ENCODE results near the gene LEKR1.

LEKR1 gene

DNA sequence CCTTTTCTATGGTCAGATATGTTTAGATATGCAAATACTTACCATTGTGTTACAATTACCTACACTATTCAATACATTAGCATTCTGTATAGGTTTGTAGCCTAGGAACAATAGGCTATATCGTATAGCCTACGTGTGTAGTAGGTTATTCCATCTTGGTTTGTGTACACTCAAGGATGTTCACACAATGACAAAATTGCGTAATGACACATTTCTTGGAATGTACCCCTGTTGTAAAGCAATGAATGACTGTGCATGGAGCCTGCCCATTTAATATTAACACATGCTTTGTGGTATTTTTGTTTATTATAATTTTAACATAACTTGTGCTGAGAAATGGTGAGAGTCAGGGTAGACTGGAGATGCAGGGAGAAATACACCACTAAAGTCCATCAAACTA is 154.9 kb downstream of the LEKR1 start:
- TF ChIP-seq GLIS3 (CRISPR knock-in tag; IDR thresholded peaks at IDR 0.05) (no peak), TOX (CRISPR knock-in tag; IDR thresholded peaks at IDR 0.05; ENCODE audit: borderline replicate concordance) (no peak), ZNF70 (CRISPR knock-in tag; IDR thresholded peaks at IDR 0.05) (no peak), SNAI2 (CRISPR knock-in tag; IDR thresholded peaks at IDR 0.05) (no peak), ZNF8 (CRISPR knock-in tag; IDR thresholded peaks at IDR 0.05) (no peak), TCF4 (CRISPR knock-in tag; IDR thresholded peaks at IDR 0.05; ENCODE audit: borderline replicate concordance) (no peak)
- TF ChIP-seq, protein P1, sequence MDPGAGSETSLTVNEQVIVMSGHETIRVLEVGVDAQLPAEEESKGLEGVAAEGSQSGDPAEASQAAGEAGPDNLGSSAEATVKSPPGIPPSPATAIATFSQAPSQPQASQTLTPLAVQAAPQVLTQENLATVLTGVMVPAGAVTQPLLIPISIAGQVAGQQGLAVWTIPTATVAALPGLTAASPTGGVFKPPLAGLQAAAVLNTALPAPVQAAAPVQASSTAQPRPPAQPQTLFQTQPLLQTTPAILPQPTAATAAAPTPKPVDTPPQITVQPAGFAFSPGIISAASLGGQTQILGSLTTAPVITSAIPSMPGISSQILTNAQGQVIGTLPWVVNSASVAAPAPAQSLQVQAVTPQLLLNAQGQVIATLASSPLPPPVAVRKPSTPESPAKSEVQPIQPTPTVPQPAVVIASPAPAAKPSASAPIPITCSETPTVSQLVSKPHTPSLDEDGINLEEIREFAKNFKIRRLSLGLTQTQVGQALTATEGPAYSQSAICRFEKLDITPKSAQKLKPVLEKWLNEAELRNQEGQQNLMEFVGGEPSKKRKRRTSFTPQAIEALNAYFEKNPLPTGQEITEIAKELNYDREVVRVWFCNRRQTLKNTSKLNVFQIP (CRISPR knock-in tag; IDR thresholded peaks at IDR 0.05; ENCODE audit: borderline replicate concordance, low read depth): no peak
- ATAC-seq: no peak

DNA sequence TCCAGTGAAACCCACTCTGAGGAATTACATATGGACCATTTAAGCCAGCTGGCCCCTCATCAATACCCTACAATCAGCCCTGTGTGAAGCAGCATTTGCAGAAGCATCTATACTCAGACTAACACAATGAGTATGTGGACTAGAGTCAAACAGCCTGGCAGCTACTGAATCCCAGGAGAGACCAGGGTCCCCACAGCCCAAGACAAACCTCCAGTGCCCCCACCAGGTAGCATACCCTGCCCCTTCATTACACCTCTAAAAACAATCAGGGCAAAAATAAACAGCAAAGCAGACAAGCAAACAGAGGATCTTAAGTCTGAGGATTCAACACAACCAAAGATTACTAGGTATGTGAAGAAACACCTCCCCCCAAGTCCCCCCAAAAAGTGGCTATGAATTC is 157.4 kb downstream of the LEKR1 start:
- TF ChIP-seq CSDC2 (CRISPR knock-in tag; IDR thresholded peaks at IDR 0.05): no peak
- TF ChIP-seq, protein P2, sequence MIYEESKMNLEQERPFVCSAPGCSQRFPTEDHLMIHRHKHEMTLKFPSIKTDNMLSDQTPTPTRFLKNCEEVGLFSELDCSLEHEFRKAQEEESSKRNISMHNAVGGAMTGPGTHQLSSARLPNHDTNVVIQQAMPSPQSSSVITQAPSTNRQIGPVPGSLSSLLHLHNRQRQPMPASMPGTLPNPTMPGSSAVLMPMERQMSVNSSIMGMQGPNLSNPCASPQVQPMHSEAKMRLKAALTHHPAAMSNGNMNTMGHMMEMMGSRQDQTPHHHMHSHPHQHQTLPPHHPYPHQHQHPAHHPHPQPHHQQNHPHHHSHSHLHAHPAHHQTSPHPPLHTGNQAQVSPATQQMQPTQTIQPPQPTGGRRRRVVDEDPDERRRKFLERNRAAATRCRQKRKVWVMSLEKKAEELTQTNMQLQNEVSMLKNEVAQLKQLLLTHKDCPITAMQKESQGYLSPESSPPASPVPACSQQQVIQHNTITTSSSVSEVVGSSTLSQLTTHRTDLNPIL (CRISPR knock-in tag; IDR thresholded peaks at IDR 0.05; ENCODE audit: low read depth): no peak
- TF ChIP-seq ISL1 (CRISPR knock-in tag; IDR thresholded peaks at IDR 0.05): no peak
- TF ChIP-seq ZNF70 (CRISPR knock-in tag; IDR thresholded peaks at IDR 0.05): no peak
- TF ChIP-seq, protein P3, sequence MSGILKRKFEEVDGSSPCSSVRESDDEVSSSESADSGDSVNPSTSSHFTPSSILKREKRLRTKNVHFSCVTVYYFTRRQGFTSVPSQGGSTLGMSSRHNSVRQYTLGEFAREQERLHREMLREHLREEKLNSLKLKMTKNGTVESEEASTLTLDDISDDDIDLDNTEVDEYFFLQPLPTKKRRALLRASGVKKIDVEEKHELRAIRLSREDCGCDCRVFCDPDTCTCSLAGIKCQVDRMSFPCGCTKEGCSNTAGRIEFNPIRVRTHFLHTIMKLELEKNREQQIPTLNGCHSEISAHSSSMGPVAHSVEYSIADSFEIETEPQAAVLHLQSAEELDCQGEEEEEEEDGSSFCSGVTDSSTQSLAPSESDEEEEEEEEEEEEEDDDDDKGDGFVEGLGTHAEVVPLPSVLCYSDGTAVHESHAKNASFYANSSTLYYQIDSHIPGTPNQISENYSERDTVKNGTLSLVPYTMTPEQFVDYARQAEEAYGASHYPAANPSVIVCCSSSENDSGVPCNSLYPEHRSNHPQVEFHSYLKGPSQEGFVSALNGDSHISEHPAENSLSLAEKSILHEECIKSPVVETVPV (CRISPR knock-in tag; IDR thresholded peaks at IDR 0.05): no peak
- no peak for TF ChIP-seq TOX (CRISPR knock-in tag; IDR thresholded peaks at IDR 0.05; ENCODE audit: borderline replicate concordance)
- TF ChIP-seq PPARA (CRISPR knock-in tag; IDR thresholded peaks at IDR 0.05; ENCODE audit: borderline replicate concordance): no peak
- no peak for TF ChIP-seq SNAI2 (CRISPR knock-in tag; IDR thresholded peaks at IDR 0.05)
- TF ChIP-seq GLIS3 (CRISPR knock-in tag; IDR thresholded peaks at IDR 0.05): no peak
- TF ChIP-seq, protein P4, sequence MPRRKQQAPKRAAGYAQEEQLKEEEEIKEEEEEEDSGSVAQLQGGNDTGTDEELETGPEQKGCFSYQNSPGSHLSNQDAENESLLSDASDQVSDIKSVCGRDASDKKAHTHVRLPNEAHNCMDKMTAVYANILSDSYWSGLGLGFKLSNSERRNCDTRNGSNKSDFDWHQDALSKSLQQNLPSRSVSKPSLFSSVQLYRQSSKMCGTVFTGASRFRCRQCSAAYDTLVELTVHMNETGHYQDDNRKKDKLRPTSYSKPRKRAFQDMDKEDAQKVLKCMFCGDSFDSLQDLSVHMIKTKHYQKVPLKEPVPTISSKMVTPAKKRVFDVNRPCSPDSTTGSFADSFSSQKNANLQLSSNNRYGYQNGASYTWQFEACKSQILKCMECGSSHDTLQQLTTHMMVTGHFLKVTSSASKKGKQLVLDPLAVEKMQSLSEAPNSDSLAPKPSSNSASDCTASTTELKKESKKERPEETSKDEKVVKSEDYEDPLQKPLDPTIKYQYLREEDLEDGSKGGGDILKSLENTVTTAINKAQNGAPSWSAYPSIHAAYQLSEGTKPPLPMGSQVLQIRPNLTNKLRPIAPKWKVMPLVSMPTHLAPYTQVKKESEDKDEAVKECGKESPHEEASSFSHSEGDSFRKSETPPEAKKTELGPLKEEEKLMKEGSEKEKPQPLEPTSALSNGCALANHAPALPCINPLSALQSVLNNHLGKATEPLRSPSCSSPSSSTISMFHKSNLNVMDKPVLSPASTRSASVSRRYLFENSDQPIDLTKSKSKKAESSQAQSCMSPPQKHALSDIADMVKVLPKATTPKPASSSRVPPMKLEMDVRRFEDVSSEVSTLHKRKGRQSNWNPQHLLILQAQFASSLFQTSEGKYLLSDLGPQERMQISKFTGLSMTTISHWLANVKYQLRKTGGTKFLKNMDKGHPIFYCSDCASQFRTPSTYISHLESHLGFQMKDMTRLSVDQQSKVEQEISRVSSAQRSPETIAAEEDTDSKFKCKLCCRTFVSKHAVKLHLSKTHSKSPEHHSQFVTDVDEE (CRISPR knock-in tag; IDR thresholded peaks at IDR 0.05): no peak
- TF ChIP-seq, protein P1 (CRISPR knock-in tag; IDR thresholded peaks at IDR 0.05; ENCODE audit: borderline replicate concordance, low read depth): no peak
- TF ChIP-seq TCF4 (CRISPR knock-in tag; IDR thresholded peaks at IDR 0.05; ENCODE audit: borderline replicate concordance): no peak
- TF ChIP-seq ARNTL (CRISPR knock-in tag; IDR thresholded peaks at IDR 0.05; ENCODE audit: borderline replicate concordance, low read depth): no peak
- no peak for TF ChIP-seq ZNF565 (CRISPR knock-in tag; conservative IDR thresholded peaks at IDR 0.05; ENCODE audit: low read depth)
- ATAC-seq: no peak

DNA sequence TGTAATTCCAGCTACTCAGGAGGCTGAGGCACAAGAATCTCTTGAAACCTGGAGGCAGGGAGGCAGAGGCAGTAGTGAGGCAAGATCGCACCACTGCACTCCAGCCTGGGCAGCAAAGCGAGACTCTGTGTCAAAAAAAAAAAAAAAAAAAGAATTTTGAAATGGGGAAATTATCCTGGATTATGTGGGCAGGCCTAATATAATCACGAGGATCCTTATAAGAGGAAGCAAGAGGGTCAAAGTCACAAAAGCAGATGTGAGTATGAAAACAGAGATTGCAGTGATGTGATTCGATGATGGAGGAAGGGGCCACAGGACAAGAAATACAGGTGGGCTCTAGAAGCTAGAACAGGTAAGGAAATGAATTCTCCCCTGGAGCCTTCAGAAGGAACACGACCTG is 159.6 kb downstream of the LEKR1 start:
- TF ChIP-seq ZNF565 (CRISPR knock-in tag; conservative IDR thresholded peaks at IDR 0.05; ENCODE audit: low read depth) (no peak), CSDC2 (CRISPR knock-in tag; IDR thresholded peaks at IDR 0.05) (no peak)
- TF ChIP-seq, protein P4 (CRISPR knock-in tag; IDR thresholded peaks at IDR 0.05): no peak
- ATAC-seq: no peak
